Loucy (cell line): ENCODE data around the gene SPRED2.

ENCODE experiments used
- H2AFZ ChIP-seq: fragments of 200-600 bp; sonication (generic); 2 replicates; pipeline ENCODE4 v1.6.0; 2016; ENCODE audit warnings: antibody characterized with exemption, mild to moderate bottlenecking, low read length, moderate library complexity
- H3F3A ChIP-seq: fragments of 200-600 bp; 2 replicates; pipeline ENCODE4 v1.6.0; 2016; ENCODE audit warnings: antibody characterized with exemption, low read depth, mild to moderate bottlenecking
- H3K27me3 ChIP-seq: fragments of 200-600 bp; sonication (generic); 2 replicates; pipeline ENCODE4 v1.6.1; 2014; ENCODE audit warnings: low read length, mild to moderate bottlenecking; ENCODE audit not compliant: insufficient read depth, poor library complexity, severe bottlenecking
- H3K36me3 ChIP-seq: fragments of 200-600 bp; sonication (generic); 2 replicates; pipeline ENCODE4 v1.6.1; 2016; ENCODE audit warnings: low read length; ENCODE audit not compliant: insufficient read depth
- H3K4me1 ChIP-seq: fragments of 200-600 bp; sonication (generic); 2 replicates; pipeline ENCODE4 v1.5.1; 2014; ENCODE audit warnings: low read length, mild to moderate bottlenecking; ENCODE audit not compliant: insufficient read depth, poor library complexity, severe bottlenecking
- H3K4me2 ChIP-seq: fragments of 200-600 bp; sonication (generic); 2 replicates; pipeline ENCODE4 v1.6.0; 2014; ENCODE audit warnings: antibody characterized with exemption, low read length, low read depth, mild to moderate bottlenecking; ENCODE audit not compliant: poor library complexity, severe bottlenecking
- H3K4me3 ChIP-seq: fragments of 200-600 bp; sonication (generic); 2 replicates; pipeline ENCODE4 v1.5.1; 2014; ENCODE audit warnings: low read length, mild to moderate bottlenecking, mixed read lengths; ENCODE audit not compliant: poor library complexity, severe bottlenecking
- H3K79me2 ChIP-seq: fragments of 200-600 bp; sonication (generic); 2 replicates; pipeline ENCODE4 v1.6.1; 2014; ENCODE audit warnings: low read length; ENCODE audit not compliant: insufficient read depth
- H3K9ac ChIP-seq: fragments of 200-600 bp; sonication (generic); 2 replicates; pipeline ENCODE4 v1.6.0; 2014; ENCODE audit warnings: mild to moderate bottlenecking, low read depth, low read length, moderate library complexity; ENCODE audit not compliant: poor library complexity, severe bottlenecking
- H3K9me2 ChIP-seq: fragments of 200-600 bp; sonication (generic); replicated peaks from 2 replicates; pipeline ENCODE4 v1.6.1; 2016; ENCODE audit warnings: low read depth, low read length, mixed read lengths
- H3K9me3 ChIP-seq: fragments of 200-600 bp; sonication (generic); 2 replicates; pipeline ENCODE4 v1.6.1; 2014; ENCODE audit warnings: mild to moderate bottlenecking, antibody characterized with exemption, low read length, low read depth; ENCODE audit not compliant: insufficient read depth
- H4K20me1 ChIP-seq: fragments of 200-600 bp; sonication (generic); 2 replicates; pipeline ENCODE4 v1.6.0; 2014; ENCODE audit warnings: antibody characterized with exemption, low read length, mild to moderate bottlenecking; ENCODE audit not compliant: insufficient read depth, poor library complexity, severe bottlenecking
- EZH2phosphoT487 ChIP-seq: fragments of 200-600 bp; IDR thresholded peaks from 2 replicates; pipeline ENCODE4 v1.6.1; 2018; ENCODE audit warnings: antibody characterized with exemption, mild to moderate bottlenecking, moderate library complexity, borderline replicate concordance
- TF ChIP-seq, protein P1 (sequence below): fragments of 200-600 bp; sonication (generic); conservative IDR thresholded peaks from 2 replicates; pipeline ENCODE4 v1.5.1; 2014; ENCODE audit warnings: mild to moderate bottlenecking, antibody characterized with exemption, low read length

SPRED2 gene

DNA sequence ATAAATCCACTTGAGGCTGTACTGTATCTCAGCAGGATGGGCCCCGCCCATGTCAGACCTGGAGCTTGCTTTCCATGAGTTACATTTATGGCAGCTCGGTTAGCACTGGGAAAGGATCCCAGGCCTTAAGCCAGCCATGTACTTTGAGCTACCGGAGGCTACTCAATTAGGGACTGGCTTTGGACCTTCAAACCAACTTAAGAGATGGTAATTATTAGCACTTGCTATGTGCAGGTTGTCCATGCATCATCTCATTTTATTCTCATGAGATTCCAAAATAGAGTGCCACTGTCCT, 140.3 kb downstream of the SPRED2 start:
- H3K79me2 ChIP-seq = no peaks in the 10 kb centered on the region
- no peaks in the 10 kb centered on the region for H3F3A ChIP-seq
- no peak overlapping the region for H3K4me2 ChIP-seq
- no peaks in the 10 kb centered on the region for H3K36me3 ChIP-seq
- TF ChIP-seq EZH2phosphoT487 = no peak
- TF ChIP-seq, protein P1, sequence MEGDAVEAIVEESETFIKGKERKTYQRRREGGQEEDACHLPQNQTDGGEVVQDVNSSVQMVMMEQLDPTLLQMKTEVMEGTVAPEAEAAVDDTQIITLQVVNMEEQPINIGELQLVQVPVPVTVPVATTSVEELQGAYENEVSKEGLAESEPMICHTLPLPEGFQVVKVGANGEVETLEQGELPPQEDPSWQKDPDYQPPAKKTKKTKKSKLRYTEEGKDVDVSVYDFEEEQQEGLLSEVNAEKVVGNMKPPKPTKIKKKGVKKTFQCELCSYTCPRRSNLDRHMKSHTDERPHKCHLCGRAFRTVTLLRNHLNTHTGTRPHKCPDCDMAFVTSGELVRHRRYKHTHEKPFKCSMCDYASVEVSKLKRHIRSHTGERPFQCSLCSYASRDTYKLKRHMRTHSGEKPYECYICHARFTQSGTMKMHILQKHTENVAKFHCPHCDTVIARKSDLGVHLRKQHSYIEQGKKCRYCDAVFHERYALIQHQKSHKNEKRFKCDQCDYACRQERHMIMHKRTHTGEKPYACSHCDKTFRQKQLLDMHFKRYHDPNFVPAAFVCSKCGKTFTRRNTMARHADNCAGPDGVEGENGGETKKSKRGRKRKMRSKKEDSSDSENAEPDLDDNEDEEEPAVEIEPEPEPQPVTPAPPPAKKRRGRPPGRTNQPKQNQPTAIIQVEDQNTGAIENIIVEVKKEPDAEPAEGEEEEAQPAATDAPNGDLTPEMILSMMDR = no peak
- H3K9ac ChIP-seq = no peak overlapping the region
- no peaks in the 10 kb centered on the region for H3K4me1 ChIP-seq
- no peak overlapping the region for H3K4me3 ChIP-seq
- H3K27me3 ChIP-seq = no peaks in the 10 kb centered on the region
- no peaks in the 10 kb centered on the region for H3K9me2 ChIP-seq
- H4K20me1 ChIP-seq = no peaks in the 10 kb centered on the region
- no peaks in the 10 kb centered on the region for H3K9me3 ChIP-seq
- no peak overlapping the region for H2AFZ ChIP-seq

DNA sequence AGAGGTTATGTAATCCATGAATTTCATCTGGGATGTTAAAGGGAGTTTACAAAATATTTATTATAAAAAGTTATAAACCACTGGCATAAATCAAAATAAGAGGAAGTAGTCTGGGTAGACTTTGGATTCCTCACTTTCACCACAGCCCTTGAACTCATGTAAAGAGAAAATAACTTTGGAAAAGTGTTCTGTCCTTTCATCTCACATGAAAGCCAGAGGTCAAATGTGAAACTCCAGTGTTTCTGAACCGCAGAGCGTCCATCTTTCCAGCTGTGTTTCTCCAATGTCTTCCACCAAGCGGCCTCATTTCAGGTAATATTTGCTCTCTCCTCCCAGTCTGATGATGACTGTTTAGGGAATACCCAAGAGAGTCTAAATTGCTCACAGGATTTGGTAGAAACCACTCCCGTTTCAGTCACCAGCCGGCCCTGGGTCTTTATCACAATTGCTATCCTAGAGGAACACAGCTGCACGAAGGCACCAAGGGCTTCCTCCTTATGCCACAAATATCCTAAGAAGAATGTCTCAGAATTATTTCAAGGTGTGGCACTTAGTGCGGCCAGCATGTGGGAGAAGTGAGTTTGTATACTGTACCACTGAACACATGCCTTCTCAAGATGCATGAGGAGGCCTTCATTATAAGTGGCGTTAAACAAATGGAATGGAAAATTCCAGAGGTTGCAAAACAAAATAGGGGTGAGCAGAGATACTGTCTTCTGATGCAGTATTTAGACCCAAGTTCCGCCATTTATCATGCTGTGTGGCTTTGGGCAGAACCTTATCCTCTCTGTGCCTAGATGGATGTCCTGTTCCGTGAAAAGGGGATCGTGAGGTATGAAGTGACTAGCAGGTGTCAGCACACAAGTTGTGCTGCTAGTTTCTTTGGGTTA, 140.9 kb downstream of the SPRED2 start:
- no peak overlapping the region for H3K9ac ChIP-seq
- no peaks in the 10 kb centered on the region for H3K9me2 ChIP-seq
- no peaks in the 10 kb centered on the region for H3K79me2 ChIP-seq
- no peak overlapping the region for H2AFZ ChIP-seq
- H3F3A ChIP-seq = no peaks in the 10 kb centered on the region
- no peaks in the 10 kb centered on the region for H4K20me1 ChIP-seq
- H3K4me2 ChIP-seq = no peak overlapping the region
- H3K4me1 ChIP-seq = no peaks in the 10 kb centered on the region
- no peaks in the 10 kb centered on the region for H3K36me3 ChIP-seq
- no peak overlapping the region for H3K4me3 ChIP-seq
- no peaks in the 10 kb centered on the region for H3K9me3 ChIP-seq
- no peaks in the 10 kb centered on the region for H3K27me3 ChIP-seq
- TF ChIP-seq, protein P1 = no peak
- TF ChIP-seq EZH2phosphoT487 = no peak

DNA sequence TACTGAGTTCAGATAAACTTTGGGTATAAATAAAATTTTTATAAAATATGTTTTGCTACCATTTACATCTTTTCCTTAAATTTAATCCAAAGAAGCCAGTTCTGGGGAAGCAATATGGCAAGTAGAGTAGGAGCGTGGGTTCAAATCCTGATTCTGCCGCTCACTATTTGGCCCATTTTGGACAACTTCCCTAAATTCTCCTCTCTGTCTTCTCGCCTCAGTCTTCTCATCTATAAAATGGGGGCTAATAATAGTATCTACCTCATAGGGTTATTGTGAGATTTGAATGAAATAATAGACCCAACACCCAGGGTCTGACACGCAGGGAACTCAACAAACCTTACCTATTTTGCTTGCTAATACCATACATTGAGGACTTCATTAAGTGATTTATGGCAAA, 145.0 kb downstream of the SPRED2 start:
- no peaks in the 10 kb centered on the region for H3K9me3 ChIP-seq
- H3K27me3 ChIP-seq = no peaks in the 10 kb centered on the region
- H4K20me1 ChIP-seq = no peaks in the 10 kb centered on the region
- H3F3A ChIP-seq = no peaks in the 10 kb centered on the region
- no peaks in the 10 kb centered on the region for H3K9me2 ChIP-seq
- no peak overlapping the region for H3K9ac ChIP-seq
- no peak overlapping the region for H3K4me3 ChIP-seq
- no peaks in the 10 kb centered on the region for H3K36me3 ChIP-seq
- no peak for TF ChIP-seq EZH2phosphoT487
- TF ChIP-seq, protein P1 = no peak
- no peak overlapping the region for H2AFZ ChIP-seq
- H3K4me2 ChIP-seq = no peak overlapping the region
- no peaks in the 10 kb centered on the region for H3K4me1 ChIP-seq
- no peaks in the 10 kb centered on the region for H3K79me2 ChIP-seq
